ENCODE results near the gene MATCAP1. TPM values are rescaled to one million over a fixed set of nuclear protein-coding genes. Genes with fewer than 3 reads are reported as not detected.

The MATCAP1 gene
- 10 to 100 TPM; 10.9 to 13.4 (median 11.6) TPM for total RNA-seq

- Histone ChIP-seq H3K4me3 (peak within 1 kb of the TSS; percentile 76 to 82 (median 78)), H3K9me3 (no peaks in the 10 kb centered on the region), H3K4me1 (peaks cover 7 to 9% of the 10 kb centered on the region in 2 donors), H3K36me3 (no peaks in the 10 kb centered on the region), H3K27ac (peak within 1 kb of the TSS; percentile 99), H3K27me3 (no peaks in the 10 kb centered on the region)
- intact Hi-C loops (cut with DNase I; ENCODE audit: low total_unique reads), result no loop called here
- peak; percentile 91 to 97 for DNase-seq (ENCODE audit: low spot score in 2 of 2)
- TF ChIP-seq POLR2AphosphoS5 (IDR thresholded peaks at IDR 0.05) (peak; percentile 79 to 87 (median 80)), CTCF (IDR thresholded peaks at IDR 0.05) (peak in 1 of 3 donors; percentile 8), POLR2A (IDR thresholded peaks at IDR 0.05) (peak; percentile 12)
Observed at GRCh38 chr16:67183627-67184452, at the start of gene MATCAP1. TSS of gene MATCAP1 (minus strand) at chr16:67183963. CDS start at chr16:67180610, 3,353 bp downstream.

GRCh38 chr16:67230809-67231660, 47.3 kb upstream of the MATCAP1 start:
- H3K4me3 ChIP-seq, result no peak overlapping the region
- DNase-seq (ENCODE audit: low spot score in 2 of 2), result no peak
- intact Hi-C loops (cut with DNase I; ENCODE audit: low total_unique reads), result no loop called here
- H3K4me1 ChIP-seq, result peaks cover 5 to 6% of the 10 kb centered on the region in 2 donors
- no peaks in the 10 kb centered on the region for H3K9me3 ChIP-seq
- no peak overlapping the region for H3K27ac ChIP-seq
- H3K36me3 ChIP-seq, result peaks cover 6% of the 10 kb centered on the region
- no peak for TF ChIP-seq CTCF (IDR thresholded peaks at IDR 0.05)
- no peak for TF ChIP-seq POLR2A (IDR thresholded peaks at IDR 0.05)
- no peak for TF ChIP-seq POLR2AphosphoS5 (IDR thresholded peaks at IDR 0.05)
- H3K27me3 ChIP-seq, result no peaks in the 10 kb centered on the region

- H3K4me1 ChIP-seq, result peaks cover 5 to 6% of the 10 kb centered on the region in 2 donors
- no peak for DNase-seq (ENCODE audit: low spot score in 2 of 2)
- no peaks in the 10 kb centered on the region for H3K27me3 ChIP-seq
- peaks cover 6% of the 10 kb centered on the region for H3K36me3 ChIP-seq
- no peaks in the 10 kb centered on the region for H3K9me3 ChIP-seq
- no peak overlapping the region for H3K27ac ChIP-seq
- no peak for TF ChIP-seq POLR2A (IDR thresholded peaks at IDR 0.05)
- TF ChIP-seq CTCF (IDR thresholded peaks at IDR 0.05), result no peak
- H3K4me3 ChIP-seq, result no peak overlapping the region
- intact Hi-C loops (cut with DNase I; ENCODE audit: low total_unique reads), result no loop called here
Observed at GRCh38 chr16:67229906-67230808, 46.4 kb upstream of the MATCAP1 start.

GRCh38 chr16:67228905-67229304, 45.1 kb upstream of the MATCAP1 start:
- Histone ChIP-seq H3K36me3 (peaks cover 6% of the 10 kb centered on the region), H3K27ac (no peak overlapping the region), H3K27me3 (no peaks in the 10 kb centered on the region), H3K4me3 (no peak overlapping the region), H3K9me3 (no peaks in the 10 kb centered on the region), H3K4me1 (peaks cover 5 to 6% of the 10 kb centered on the region in 2 donors)
- TF ChIP-seq POLR2A (IDR thresholded peaks at IDR 0.05) (no peak), POLR2AphosphoS5 (IDR thresholded peaks at IDR 0.05) (no peak), CTCF (IDR thresholded peaks at IDR 0.05) (no peak)
- intact Hi-C loops (cut with DNase I; ENCODE audit: low total_unique reads), result no loop called here
- no peak for DNase-seq (ENCODE audit: low spot score in 2 of 2)
